ENCODE measurements around the gene COIL. TPM values are rescaled to one million over a fixed set of nuclear protein-coding genes. Genes with fewer than 3 reads are reported as not detected.
A peak's percentile ranks its signal among the peaks of the same experiment; 100 is the strongest.
"Not testable (repeated sequence)": the region's sequence is repeated elsewhere in the genome, so short reads cannot be mapped to it uniquely, and the experiment has no call there.

The COIL gene
- total RNA-seq, 2 experiments from 2014 or later = 20.9 to 21.3 TPM

GRCh38 chr17:56949595-56949994 lies 11.3 kb downstream of the COIL start:
- peaks cover 29% of the 10 kb centered on the region for H3K36me3 Mint-ChIP-seq (ENCODE audit: low read depth)
- H3K4me3 Mint-ChIP-seq = no peak overlapping the region
- ChIA-PET CTCF (interaction anchor here (1.1 to 1.2 kb wide), 3 partner anchors 9 to 130 kb away, joined by 3 to 4 read pairs (median 3); no protein-coding TSS in a partner anchor), POLR2A (no interaction called here)
- peak overlapping the region; percentile 5 for H3K27ac Mint-ChIP-seq
- H3K4me1 Mint-ChIP-seq = no peaks in the 10 kb centered on the region
- intact Hi-C loops (cut with DNase I, micrococcal nuclease) = no loop called here
- ATAC-seq (no peak), DNase-seq (no peak)
- H3K9me3 Mint-ChIP-seq (ENCODE audit: low read depth) = no peaks in the 10 kb centered on the region
- H3K27me3 Mint-ChIP-seq = no peaks in the 10 kb centered on the region

GRCh38 chr17:56948491-56948890 lies 12.4 kb downstream of the COIL start:
- POLR2A ChIA-PET = no interaction called here
- ATAC-seq (no peak), DNase-seq (no peak)
- intact Hi-C loops (cut with DNase I, micrococcal nuclease) = no loop called here
- no peaks in the 10 kb centered on the region for H3K9me3 Mint-ChIP-seq (ENCODE audit: low read depth)
- CTCF ChIA-PET = interaction anchor here (1.1 to 1.2 kb wide), 2 partner anchors 8 to 9 kb away, joined by 3 to 4 read pairs; no protein-coding TSS in a partner anchor
- peaks cover 6% of the 10 kb centered on the region for H3K4me1 Mint-ChIP-seq
- H3K27me3 Mint-ChIP-seq = no peaks in the 10 kb centered on the region
- H3K36me3 Mint-ChIP-seq (ENCODE audit: low read depth) = peaks cover 35% of the 10 kb centered on the region
- no peak overlapping the region for H3K4me3 Mint-ChIP-seq
- H3K27ac Mint-ChIP-seq = no peak overlapping the region

DNA sequence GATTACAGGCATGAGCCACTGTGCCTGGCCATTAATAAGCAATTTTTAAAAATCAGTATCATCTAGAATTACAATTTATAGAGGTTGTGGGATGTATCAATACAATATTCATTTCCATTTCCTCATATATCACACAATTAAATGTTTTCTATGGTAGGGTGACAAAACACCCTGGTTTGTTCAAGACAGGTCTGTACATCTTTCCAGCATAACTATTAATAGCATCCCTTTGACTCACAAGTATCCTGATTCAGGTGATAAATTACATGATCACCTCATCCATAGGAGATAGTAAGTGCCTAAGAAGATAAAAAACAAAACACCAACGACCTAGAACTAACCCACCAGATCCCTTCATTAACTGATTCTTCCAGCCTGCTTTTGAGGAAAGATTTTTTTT lies 13.1 kb downstream of the COIL start:
- H3K4me1 Mint-ChIP-seq = peaks cover 9% of the 10 kb centered on the region
- H3K27ac Mint-ChIP-seq = no peak overlapping the region
- ATAC-seq (no peak), DNase-seq (no peak)
- intact Hi-C loops (cut with DNase I, micrococcal nuclease) = no loop called here
- ChIA-PET CTCF (no interaction called here), POLR2A (no interaction called here)
- H3K4me3 Mint-ChIP-seq = no peak overlapping the region
- H3K27me3 Mint-ChIP-seq = no peaks in the 10 kb centered on the region
- peaks cover 41% of the 10 kb centered on the region for H3K36me3 Mint-ChIP-seq (ENCODE audit: low read depth)
- no peaks in the 10 kb centered on the region for H3K9me3 Mint-ChIP-seq (ENCODE audit: low read depth)

- Mint-ChIP-seq H3K36me3 (ENCODE audit: low read depth) (peaks cover 53% of the 10 kb centered on the region), H3K27me3 (no peaks in the 10 kb centered on the region), H3K27ac (no peak overlapping the region), H3K4me3 (no peak overlapping the region), H3K9me3 (ENCODE audit: low read depth) (no peaks in the 10 kb centered on the region), H3K4me1 (peaks cover 9% of the 10 kb centered on the region)
- intact Hi-C loops (cut with DNase I, micrococcal nuclease) = no loop called here
- CTCF ChIA-PET = interaction anchor here (0.8 to 1.0 kb wide), 2 partner anchors 15 to 55 kb away, joined by 3 read pairs; partner anchors contain the start of gene COIL
- POLR2A ChIA-PET = no interaction called here
- ATAC-seq (no peak), DNase-seq (no peak)
Measured at GRCh38 chr17:56945938-56946505, 14.8 kb downstream of the COIL start.

DNA sequence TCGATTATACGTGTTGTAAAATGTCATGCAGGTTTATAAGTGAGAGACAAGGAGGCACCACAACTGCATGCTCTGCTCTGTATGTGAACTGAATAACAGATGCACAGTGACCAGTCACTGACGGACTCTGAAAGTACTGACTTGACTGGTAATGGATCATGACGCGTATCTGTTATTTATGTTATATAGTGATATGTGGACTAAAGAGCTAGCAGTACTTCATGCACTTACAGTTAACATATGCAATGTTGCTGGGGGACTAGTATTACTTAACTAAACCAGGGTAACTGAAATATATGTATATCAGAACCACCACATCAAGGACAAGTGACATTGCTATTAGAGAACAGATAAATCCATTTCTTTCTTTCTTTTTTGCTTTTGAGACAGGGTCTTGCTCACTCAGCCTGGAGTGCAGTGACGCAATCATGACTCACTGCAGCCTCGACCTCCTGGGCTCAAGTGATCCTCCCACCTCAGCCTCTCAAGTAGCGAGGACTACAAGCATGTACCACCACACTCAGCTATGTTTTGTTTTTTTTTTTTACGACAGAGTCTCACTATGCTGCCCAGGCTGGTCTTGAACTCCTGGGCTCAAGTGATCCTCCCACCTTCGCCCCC lies 17.2 kb downstream of the COIL start:
- ChIA-PET POLR2A (interaction anchor here (0.8 to 1.2 kb wide), 2 partner anchors 8 to 109 kb away, joined by 3 read pairs; no protein-coding TSS in a partner anchor), CTCF (interaction anchor here (1.2 to 2.9 kb wide), 4 partner anchors 11 to 124 kb away, joined by 3 to 7 read pairs (median 4); no protein-coding TSS in a partner anchor)
- Mint-ChIP-seq H3K27ac (peak overlapping the region; percentile 37), H3K4me1 (peaks cover 9% of the 10 kb centered on the region), H3K9me3 (ENCODE audit: low read depth) (no peaks in the 10 kb centered on the region), H3K4me3 (no peak overlapping the region), H3K27me3 (no peaks in the 10 kb centered on the region), H3K36me3 (ENCODE audit: low read depth) (peaks cover 48% of the 10 kb centered on the region)
- ATAC-seq (peak; percentile 69), DNase-seq (peak; percentile 51)
- intact Hi-C loops (cut with DNase I, micrococcal nuclease) = no loop called here

GRCh38 chr17:56939869-56940484 lies 20.9 kb downstream of the COIL start:
- intact Hi-C loops (cut with DNase I, micrococcal nuclease) = loop anchor here (1.0 kb wide), 4 partner anchors 26 to 121 kb away; partner anchors contain the start of genes C17orf67 (in 1 of the 2) and TRIM25 (in 1 of the 2)
- Mint-ChIP-seq H3K4me3 (no peak overlapping the region), H3K27me3 (no peaks in the 10 kb centered on the region), H3K4me1 (peaks cover 22% of the 10 kb centered on the region), H3K9me3 (ENCODE audit: low read depth) (no peaks in the 10 kb centered on the region), H3K36me3 (ENCODE audit: low read depth) (peaks cover 57% of the 10 kb centered on the region), H3K27ac (no peak overlapping the region)
- ATAC-seq (peak; percentile 64), DNase-seq (no peak)
- ChIA-PET CTCF (interaction anchor here (0.5 to 1.4 kb wide), 33 partner anchors 8 to 126 kb away, joined by 3 to 15 read pairs (median 4); partner anchors contain the start of gene TRIM25), POLR2A (interaction anchor here (0.7 kb wide), 1 partner anchor 122 kb away, joined by 3 read pairs; no protein-coding TSS in a partner anchor)

DNA sequence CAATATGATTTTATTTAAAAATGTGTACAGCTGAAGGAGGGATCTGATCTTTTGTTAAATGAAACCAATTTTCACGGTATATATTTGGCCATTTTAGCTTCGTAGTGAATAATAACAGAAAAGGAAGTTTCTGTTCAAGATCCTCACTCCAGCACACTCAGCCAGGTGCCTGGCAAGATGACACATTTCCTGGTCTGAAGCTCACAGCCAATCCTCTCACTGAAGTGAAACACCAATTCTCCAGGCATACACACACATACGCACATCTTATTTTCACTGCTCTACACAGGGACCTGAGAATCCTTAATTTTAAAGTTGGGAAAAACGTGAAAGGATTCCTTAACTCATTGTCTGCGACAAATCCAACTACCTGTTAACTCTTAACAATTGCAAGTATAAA lies 22.6 kb downstream of the COIL start:
- H3K4me3 Mint-ChIP-seq, H3K27ac Mint-ChIP-seq: not testable (repeated sequence)

DNA sequence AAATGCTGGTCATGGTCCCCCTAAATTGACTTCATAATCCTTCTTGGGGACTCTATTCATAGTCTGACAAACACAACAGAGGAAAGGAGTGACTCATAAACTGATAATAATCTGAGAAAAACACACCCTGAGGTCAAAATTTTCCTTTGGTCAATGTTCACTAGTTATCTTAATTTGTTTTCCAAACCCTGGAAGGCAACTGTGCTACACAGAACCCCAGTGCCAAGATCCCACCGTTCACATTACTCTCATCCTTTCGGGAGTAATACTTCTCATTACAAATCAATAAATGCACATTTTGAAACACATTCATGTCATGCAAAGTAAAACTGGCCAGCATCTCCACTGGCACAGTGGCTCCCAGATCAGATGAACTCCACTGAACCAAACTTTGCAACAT lies 23.2 kb downstream of the COIL start:
- Mint-ChIP-seq H3K4me1 (peaks cover 17% of the 10 kb centered on the region), H3K4me3 (no peak overlapping the region), H3K27me3 (no peaks in the 10 kb centered on the region), H3K36me3 (ENCODE audit: low read depth) (peaks cover 53% of the 10 kb centered on the region), H3K27ac (peak overlapping the region; percentile 27), H3K9me3 (ENCODE audit: low read depth) (no peaks in the 10 kb centered on the region)
- intact Hi-C loops (cut with DNase I, micrococcal nuclease) = no loop called here
- ChIA-PET CTCF (interaction anchor here (0.9 to 1.0 kb wide), 3 partner anchors 28 to 44 kb away, joined by 3 to 4 read pairs (median 3); no protein-coding TSS in a partner anchor), POLR2A (no interaction called here)
- no peak for DNase-seq
- no peak for ATAC-seq

More for the DNA sequence above, 22.6 kb downstream of the COIL start:
- ATAC-seq (peak; percentile 47), DNase-seq (peak; percentile 31)
- Mint-ChIP-seq H3K4me1 (peaks cover 17% of the 10 kb centered on the region), H3K36me3 (ENCODE audit: low read depth) (peaks cover 57% of the 10 kb centered on the region)
- H3K27me3 Mint-ChIP-seq; H3K9me3 Mint-ChIP-seq (ENCODE audit: low read depth); intact Hi-C loops (cut with DNase I, micrococcal nuclease); POLR2A ChIA-PET: not testable (repeated sequence)
- CTCF ChIA-PET = interaction anchor here (0.9 to 1.0 kb wide), 2 partner anchors 28 to 43 kb away, joined by 3 to 4 read pairs; no protein-coding TSS in a partner anchor

DNA sequence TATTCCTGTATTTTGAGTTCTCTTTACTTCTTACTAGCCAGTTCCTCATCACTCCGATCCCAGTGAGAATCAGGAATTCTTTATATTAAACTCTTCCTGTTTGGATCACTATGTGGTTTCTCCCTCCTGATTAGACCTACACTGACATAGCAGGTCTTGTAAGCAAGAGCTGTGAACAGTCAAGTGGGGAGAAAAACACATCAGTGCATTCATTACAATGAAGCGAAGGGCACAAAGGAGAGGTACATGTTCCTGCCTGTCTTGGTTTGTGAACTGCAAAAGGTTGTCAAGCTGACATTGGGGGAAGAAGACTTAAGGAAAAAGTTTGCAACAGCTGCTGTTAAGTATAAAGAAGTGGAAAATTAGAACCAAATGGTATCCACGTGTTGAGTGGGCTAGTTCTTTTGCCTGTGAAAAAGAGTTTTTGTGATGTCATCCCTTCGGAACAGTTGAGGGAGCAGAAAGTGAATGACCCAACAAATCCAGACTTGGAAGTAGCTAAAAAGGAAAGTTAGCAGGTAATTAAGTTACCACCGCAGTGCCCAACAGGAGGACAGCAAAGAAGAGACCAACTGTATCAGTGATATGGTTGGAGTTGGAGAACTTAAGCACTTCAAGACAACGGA lies 24.0 kb downstream of the COIL start:
- ChIA-PET POLR2A (no interaction called here), CTCF (interaction anchor here (0.6 to 1.3 kb wide), 4 partner anchors 35 to 120 kb away, joined by 3 to 4 read pairs (median 3); no protein-coding TSS in a partner anchor)
- Mint-ChIP-seq H3K27ac (peak overlapping the region; percentile 34), H3K4me3 (no peak overlapping the region), H3K36me3 (ENCODE audit: low read depth) (peaks cover 47% of the 10 kb centered on the region), H3K9me3 (ENCODE audit: low read depth) (no peaks in the 10 kb centered on the region), H3K4me1 (peaks cover 17% of the 10 kb centered on the region), H3K27me3 (no peaks in the 10 kb centered on the region)
- DNase-seq = no peak
- no peak for ATAC-seq
- intact Hi-C loops (cut with DNase I, micrococcal nuclease) = no loop called here

DNA sequence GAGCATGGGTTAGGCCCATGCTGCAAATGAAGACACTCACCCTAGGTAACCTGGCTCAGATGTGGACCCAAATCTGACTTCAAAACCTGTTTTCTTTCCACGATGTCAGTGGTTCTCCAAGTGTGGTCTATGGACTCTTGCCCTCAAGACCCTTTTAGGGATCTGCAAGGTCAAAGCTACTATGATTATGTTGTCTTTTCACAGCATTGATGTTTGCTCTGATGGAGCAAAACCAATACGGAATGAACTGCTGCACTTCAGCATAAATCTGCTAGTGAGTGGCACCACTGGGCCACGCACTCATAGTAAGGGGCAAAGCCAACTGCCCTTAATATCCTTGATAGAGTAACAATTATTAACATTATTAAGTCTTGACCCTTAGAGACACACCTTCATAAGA lies 25.4 kb downstream of the COIL start:
- no peak for ATAC-seq
- peaks cover 6% of the 10 kb centered on the region for H3K9me3 Mint-ChIP-seq (ENCODE audit: low read depth)
- H3K27me3 Mint-ChIP-seq = no peaks in the 10 kb centered on the region
- intact Hi-C loops (cut with DNase I, micrococcal nuclease) = no loop called here
- peaks cover 17% of the 10 kb centered on the region for H3K4me1 Mint-ChIP-seq
- ChIA-PET POLR2A (interaction anchor here (0.6 kb wide), 1 partner anchor 16 kb away, joined by 3 read pairs; no protein-coding TSS in a partner anchor), CTCF (interaction anchor here (0.6 to 1.3 kb wide), 3 partner anchors 44 to 119 kb away, joined by 3 to 5 read pairs (median 4); no protein-coding TSS in a partner anchor)
- peaks cover 45% of the 10 kb centered on the region for H3K36me3 Mint-ChIP-seq (ENCODE audit: low read depth)
- no peak for DNase-seq
- H3K27ac Mint-ChIP-seq = no peak overlapping the region
- no peak overlapping the region for H3K4me3 Mint-ChIP-seq

- intact Hi-C loops (cut with DNase I, micrococcal nuclease) = no loop called here
- ATAC-seq = peak; percentile 74
- peak; percentile 30 for DNase-seq
- H3K4me3 Mint-ChIP-seq = no peak overlapping the region
- no peaks in the 10 kb centered on the region for H3K27me3 Mint-ChIP-seq
- ChIA-PET CTCF (no interaction called here), POLR2A (no interaction called here)
- H3K36me3 Mint-ChIP-seq (ENCODE audit: low read depth) = peaks cover 46% of the 10 kb centered on the region
- H3K9me3 Mint-ChIP-seq (ENCODE audit: low read depth) = peaks cover 13% of the 10 kb centered on the region
- peaks cover 17% of the 10 kb centered on the region for H3K4me1 Mint-ChIP-seq
- H3K27ac Mint-ChIP-seq = no peak overlapping the region
Measured at GRCh38 chr17:56934280-56934679, 26.6 kb downstream of the COIL start.

Measured in activated CD4-positive, alpha-beta T cell treated with anti-CD3 and anti-CD28 coated beads for 36 hours (primary cell).